ENCODE results near the gene UACA.
"Not testable (repeated sequence)": the region's sequence is repeated elsewhere in the genome, so short reads cannot be mapped to it uniquely, and the experiment has no call there.

The UACA gene

GRCh38 chr15:70741107-70741531 is 22.2 kb downstream of the UACA start:
- peak overlapping the region; percentile 24 for H3K27ac ChIP-seq (replicated peaks)
- peak in 1 of 2 experiments; percentile 81 for DNase-seq (ENCODE audit: low read depth in 1 of 2, low spot score in 1 of 2)

GRCh38 chr15:70735040-70735439 is 28.3 kb downstream of the UACA start:
- DNase-seq (ENCODE audit: low read depth in 1 of 2, low spot score in 1 of 2) = not testable (repeated sequence)

More at GRCh38 chr15:70741107-70741531, 22.2 kb downstream of the UACA start:
- Histone ChIP-seq H3K4me3 (replicated peaks; ENCODE audit: insufficient read depth, low read length) (no peak overlapping the region), H3K27me3 (ENCODE audit: insufficient read depth, poor library complexity, severe bottlenecking) (no peaks in the 10 kb centered on the region)
- TF ChIP-seq CTCF (IDR thresholded peaks at IDR 0.05; ENCODE audit: insufficient read depth, low read length) (no peak), REST (IDR thresholded peaks at IDR 0.05; ENCODE audit: insufficient replicate concordance, low read depth) (peak; percentile 10), POLR2AphosphoS5 (IDR thresholded peaks at IDR 0.05; ENCODE audit: low read depth) (0 out of 2 replicates have a peak, but pooled peaks have one; percentile 34), SPI1 (IDR thresholded peaks at IDR 0.05; ENCODE audit: borderline replicate concordance, low read depth) (peak; percentile 29; the same call in 1 of the 2 replicates), GABPA (IDR thresholded peaks at IDR 0.05; ENCODE audit: low read depth) (no peak)

GRCh38 chr15:70729164-70729563 is 34.2 kb downstream of the UACA start:
- no peak for TF ChIP-seq GABPA (IDR thresholded peaks at IDR 0.05; ENCODE audit: low read depth)
- no peak for TF ChIP-seq POLR2AphosphoS5 (IDR thresholded peaks at IDR 0.05; ENCODE audit: low read depth)
- TF ChIP-seq SPI1 (IDR thresholded peaks at IDR 0.05; ENCODE audit: borderline replicate concordance, low read depth) = no peak
- TF ChIP-seq CTCF (IDR thresholded peaks at IDR 0.05; ENCODE audit: insufficient read depth, low read length) = no peak
- no peak for TF ChIP-seq REST (IDR thresholded peaks at IDR 0.05; ENCODE audit: insufficient replicate concordance, low read depth)
- Histone ChIP-seq H3K27me3 (ENCODE audit: insufficient read depth, poor library complexity, severe bottlenecking) (no peaks in the 10 kb centered on the region), H3K4me3 (replicated peaks; ENCODE audit: insufficient read depth, low read length) (no peak overlapping the region), H3K27ac (replicated peaks) (no peak overlapping the region)
- DNase-seq (ENCODE audit: low read depth in 1 of 2, low spot score in 1 of 2) = no peak

More at GRCh38 chr15:70735040-70735439, 28.3 kb downstream of the UACA start:
- not testable (repeated sequence) for H3K27me3 ChIP-seq (ENCODE audit: insufficient read depth, poor library complexity, severe bottlenecking); H3K4me3 ChIP-seq (replicated peaks; ENCODE audit: insufficient read depth, low read length); H3K27ac ChIP-seq (replicated peaks)

- TF ChIP-seq REST (IDR thresholded peaks at IDR 0.05; ENCODE audit: insufficient replicate concordance, low read depth) = no peak
- TF ChIP-seq POLR2AphosphoS5 (IDR thresholded peaks at IDR 0.05; ENCODE audit: low read depth) = no peak
- Histone ChIP-seq H3K4me3 (replicated peaks; ENCODE audit: insufficient read depth, low read length) (no peak overlapping the region), H3K27ac (replicated peaks) (no peak overlapping the region), H3K27me3 (ENCODE audit: insufficient read depth, poor library complexity, severe bottlenecking) (no peaks in the 10 kb centered on the region)
- no peak for DNase-seq (ENCODE audit: low read depth in 1 of 2, low spot score in 1 of 2)
Measured at GRCh38 chr15:70726753-70727152, 36.6 kb downstream of the UACA start.
